HG02763 (cell line): ENCODE results near the gene CALML5.

Experiments
- ATAC-seq: cut with Tn5 transposase; IDR thresholded peaks from one replicate; pipeline ENCODE4 v1.9.1; 2021; ENCODE audit warnings: mild to moderate bottlenecking, moderate library complexity; ENCODE audit not compliant: unreplicated experiment

Gene CALML5

GRCh38 chr10:5467634-5468255 lies 31.6 kb downstream of the CALML5 start:
- no peak for ATAC-seq

DNA sequence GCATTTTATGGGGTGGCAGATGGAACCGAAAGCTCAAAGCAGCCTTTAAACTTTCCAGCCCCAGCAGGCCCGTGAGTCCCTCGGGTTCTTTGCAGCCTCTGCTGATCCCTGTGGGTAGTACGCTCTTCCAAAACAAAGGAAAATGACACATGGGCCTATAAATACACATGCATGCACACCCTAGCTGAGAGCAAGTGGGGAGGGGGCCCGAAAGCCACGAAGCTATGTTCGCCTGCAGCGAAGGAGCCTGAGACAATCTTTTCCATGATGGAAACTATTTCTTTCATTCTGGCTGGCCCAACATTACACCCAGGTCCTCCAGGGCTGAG lies 32.2 kb downstream of the CALML5 start:
- ATAC-seq = no peak

DNA sequence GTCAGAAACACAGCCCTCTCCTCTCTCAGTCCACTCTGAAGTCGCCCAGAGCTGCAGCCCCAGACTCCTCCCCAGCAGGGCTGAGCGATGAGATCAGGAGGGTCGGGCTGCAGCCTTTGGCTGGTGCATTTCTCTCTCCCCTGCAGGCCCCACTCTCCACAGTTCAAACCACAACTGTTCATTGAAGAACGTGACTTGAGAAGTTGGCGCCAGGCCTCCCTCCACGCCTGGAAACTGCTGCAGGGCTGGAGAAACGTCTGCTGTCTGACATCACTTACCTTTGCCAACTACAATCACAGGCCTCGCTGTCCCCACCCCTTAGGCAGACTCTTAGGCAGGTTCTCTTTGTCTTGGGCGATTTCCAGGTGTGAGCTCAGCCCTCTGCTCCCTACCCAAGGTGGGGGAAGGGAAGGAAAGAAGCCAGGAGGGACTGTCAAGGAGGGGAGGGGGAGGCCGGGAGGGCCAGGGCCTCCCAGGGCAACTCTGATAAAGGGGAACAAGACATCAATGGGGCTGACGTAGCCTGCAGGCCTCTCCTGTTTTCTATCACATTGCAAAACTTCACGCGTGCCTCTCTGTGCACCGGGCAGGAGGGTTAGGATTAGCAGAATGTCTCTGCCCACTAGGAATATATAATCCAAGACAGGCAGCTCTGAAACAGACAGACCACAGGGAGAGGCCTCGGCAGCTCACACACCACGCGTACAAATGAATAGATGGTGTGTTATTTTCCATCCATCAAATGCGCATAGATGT lies 32.7 kb downstream of the CALML5 start:
- no peak for ATAC-seq

DNA sequence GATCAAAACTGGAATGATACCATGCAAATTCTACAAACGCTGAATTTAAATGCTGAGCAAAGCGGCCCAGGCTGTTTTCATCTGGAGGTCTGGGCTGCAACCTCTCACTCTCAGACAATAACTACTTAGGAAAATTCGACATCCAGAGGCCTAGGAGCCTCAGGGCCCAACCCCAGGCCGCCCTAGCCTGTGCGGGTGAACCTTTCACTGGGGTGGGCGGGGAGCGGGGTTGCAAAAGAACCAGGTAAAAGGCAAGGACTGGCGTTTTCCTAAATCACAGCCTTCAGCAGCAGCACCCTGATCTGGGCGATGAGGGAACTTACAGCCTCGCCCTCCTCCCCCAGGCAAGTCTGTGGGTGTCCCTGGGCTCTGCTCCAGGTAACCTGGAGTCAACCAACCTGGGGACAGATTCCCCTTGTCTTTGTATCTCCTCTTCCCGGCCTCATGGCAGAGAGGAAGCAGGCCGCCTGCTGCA lies 33.4 kb downstream of the CALML5 start:
- no peak for ATAC-seq

DNA sequence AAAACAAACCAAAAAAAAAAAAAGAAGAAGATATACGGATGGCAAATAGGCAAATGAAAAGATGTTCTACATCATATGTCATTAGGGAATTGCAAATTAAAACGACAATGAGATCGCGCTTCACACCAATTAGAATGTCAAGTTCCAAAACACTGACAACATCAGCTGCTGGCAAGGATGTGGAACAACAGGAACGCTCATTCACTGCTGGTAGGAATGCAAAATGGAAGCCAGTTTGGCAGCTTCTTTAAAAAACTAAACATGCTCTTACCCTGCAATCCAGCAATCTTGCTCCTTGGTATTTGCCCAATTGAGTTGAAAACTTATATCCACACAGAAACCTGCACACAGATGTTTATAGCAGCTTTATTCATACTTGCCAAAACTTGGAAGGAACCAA lies 34.8 kb downstream of the CALML5 start:
- no peak for ATAC-seq

DNA sequence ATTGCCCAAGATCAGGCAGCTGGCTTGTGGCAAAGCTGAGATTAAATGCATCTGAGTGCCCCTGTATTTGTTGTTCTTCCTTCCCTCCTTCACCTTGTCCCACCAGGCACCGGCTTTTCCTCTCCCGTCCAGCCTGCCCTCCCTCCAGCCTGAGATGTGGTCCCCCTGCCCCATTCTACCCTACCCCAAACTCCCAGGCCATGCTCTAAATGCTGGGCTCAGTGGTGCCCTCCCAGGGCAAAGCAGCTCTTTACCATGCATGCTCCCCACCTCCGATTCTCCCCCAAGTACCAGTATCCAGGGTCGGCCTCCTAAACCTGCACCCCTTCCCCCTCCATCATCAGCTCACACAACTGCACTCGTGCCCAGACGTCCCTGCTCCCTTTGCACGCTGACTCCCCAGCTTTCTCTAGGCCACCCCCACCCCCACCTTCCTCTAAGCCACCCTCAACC lies 36.5 kb downstream of the CALML5 start:
- ATAC-seq = no peak

- ATAC-seq = no peak
These were observed 37.2 kb downstream of the CALML5 start for GRCh38 chr10:5461914-5462840.

DNA sequence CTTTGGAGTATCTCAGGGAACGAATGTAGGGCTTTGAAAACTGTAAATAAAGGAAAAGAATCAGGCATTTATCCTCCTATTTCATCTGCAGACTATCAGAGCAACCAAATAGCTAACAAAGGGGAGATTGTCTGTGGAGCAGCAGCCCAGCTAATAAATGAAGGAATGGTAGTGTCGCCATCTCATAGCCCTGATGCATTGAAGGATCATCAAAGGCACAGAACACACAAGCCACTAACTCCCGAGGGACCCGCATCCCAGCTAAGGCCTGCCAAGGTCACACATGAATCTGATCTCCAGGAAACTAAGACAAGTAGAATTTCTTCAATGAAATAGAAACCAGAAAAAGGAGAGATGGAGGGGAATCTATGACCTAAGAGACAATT lies 38.2 kb downstream of the CALML5 start:
- no peak for ATAC-seq

DNA sequence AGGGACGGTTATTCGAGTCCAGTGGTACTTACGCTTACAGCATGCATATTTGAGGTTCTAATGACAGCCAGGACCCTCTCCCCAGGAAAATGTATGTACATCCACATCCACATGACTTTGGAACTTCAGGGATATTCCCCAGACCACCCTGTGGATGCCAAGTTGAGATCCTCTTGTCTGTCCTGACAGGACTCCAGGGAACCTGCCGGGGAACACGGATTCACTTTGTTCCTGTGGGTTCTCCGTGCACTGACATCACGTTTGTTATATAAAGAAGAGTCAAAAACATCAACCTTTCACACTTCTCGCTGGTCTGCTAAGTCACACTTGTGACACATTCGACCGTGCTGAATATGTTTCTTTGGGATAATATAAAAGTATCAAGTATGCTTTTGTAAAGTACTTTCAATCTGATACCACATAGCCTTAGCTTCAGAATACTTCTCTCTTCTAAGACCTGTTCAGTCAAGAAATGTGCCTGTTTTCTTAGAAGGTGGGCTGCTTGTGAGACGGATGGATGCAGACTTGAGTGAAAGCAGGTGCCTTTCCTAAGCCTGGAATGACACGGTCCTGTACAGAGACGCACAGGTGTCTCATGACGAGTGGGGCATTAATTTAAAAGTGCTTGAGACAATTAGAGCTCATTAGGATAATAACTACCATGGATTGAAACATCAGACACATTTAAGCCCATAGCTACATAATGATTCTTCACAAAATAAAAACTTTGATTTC lies 38.7 kb downstream of the CALML5 start:
- ATAC-seq = no peak

GRCh38 chr10:5458949-5459747 lies 40.2 kb downstream of the CALML5 start:
- no peak for ATAC-seq

DNA sequence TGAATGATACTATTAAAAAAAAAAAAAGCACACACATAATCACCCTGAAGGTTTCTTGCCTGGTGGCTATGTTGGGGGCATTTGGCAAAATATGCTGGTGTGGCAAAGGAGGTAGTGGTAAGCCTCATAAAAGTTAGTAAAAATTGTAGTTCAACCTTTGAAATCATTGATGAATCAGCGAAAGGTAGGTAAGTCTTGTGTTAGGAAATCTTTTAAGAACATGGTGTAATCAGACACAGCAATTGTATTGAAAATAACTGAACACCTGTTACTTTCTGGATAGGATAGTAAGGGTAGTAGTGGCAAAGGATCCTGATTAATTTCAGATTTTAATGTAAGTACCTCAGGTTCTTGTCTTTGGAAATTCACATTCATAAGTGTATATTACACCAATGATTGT lies 40.9 kb downstream of the CALML5 start:
- no peak for ATAC-seq

DNA sequence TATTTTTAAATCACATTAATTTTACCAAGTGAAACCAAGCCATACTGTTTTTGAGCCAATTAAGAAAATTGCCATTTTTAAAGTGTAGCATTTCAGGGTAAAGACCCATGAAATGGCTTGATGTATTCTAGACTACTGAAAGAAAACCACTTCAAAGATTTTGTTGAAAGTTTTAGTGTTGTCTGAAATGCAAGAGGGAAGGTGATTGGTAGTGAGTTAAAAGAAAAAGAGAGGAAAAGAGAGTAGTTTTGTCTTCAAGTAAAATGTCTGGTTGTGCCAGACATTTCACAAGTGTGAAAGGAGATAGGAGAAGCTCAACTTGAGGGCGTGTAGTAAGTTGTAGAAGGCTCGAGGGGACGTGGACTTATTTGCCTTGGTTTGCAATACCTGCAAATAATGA lies 41.6 kb downstream of the CALML5 start:
- ATAC-seq = no peak

GRCh38 chr10:5456563-5456962 lies 42.8 kb downstream of the CALML5 start:
- no peak for ATAC-seq

- ATAC-seq = no peak
These were observed 45.5 kb downstream of the CALML5 start for GRCh38 chr10:5453749-5454489.

GRCh38 chr10:5450605-5451384 lies 48.6 kb downstream of the CALML5 start:
- ATAC-seq = no peak

GRCh38 chr10:5449823-5450222 lies 49.5 kb downstream of the CALML5 start:
- ATAC-seq = no peak

DNA sequence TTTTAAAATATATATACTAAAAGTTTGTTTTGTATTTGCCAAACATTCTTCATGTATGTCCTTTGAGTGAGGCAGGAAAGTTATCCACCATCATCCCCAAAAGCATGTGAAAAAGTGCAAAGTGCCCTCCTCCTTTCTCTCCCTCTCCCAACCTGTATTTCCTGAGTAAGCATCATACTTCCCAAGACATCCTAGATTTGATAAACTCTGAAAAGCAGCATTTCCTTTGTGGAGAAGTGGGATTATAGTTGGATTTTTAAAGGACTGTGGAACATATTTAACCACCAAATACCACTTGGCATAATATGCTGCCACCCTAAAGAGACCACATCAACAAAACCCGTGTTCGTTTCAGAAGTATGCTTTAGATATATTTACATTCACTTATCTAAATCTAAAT lies 50.1 kb downstream of the CALML5 start:
- ATAC-seq = no peak
